ENCODE data around the gene E2F3. TPM values are rescaled to one million over a fixed set of nuclear protein-coding genes. Genes with fewer than 3 reads are reported as not detected.
"Not testable (repeated sequence)": the region's sequence is repeated elsewhere in the genome, so short reads cannot be mapped to it uniquely, and the experiment has no call there.

Gene E2F3
- polyA plus RNA-seq, 4 donors = 17.9 to 21.5 (median 20.5) TPM

DNA sequence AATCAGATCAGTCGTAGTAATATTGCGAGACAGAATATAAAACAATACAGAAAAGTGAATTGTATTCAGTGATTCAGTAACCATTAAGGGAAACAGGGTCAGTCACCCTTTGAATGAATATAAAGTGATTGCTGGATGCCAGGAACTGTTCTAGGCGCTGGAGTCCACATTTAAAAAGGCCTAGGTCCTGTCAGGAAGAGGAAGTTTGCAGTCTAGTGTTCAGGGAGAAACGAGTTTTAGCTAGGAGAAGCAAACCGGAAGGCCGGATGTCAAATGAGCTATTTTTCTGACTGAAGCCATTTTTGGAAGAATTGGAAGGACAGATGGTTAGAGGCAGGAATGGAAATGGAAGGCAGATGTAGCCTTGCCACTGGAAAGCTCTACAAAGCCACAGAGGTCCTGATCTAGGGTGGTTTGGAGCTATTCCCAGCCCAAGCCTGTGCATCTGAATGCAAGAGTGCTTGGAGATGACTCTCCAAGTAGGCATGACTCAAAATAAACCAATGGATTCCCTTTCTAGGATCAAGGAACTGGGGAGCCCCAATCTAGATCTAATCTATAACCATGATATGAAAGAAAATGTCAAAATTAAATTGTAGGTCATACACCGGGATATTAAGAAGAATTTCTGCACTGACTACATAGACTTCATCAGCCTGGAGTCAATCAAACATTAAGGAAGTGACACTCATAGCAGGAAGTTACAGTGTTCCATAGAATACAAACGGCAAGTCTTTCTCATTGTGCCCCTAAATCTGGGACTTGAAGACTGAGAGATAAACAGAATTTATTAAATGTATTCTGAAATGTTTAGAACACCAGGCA lies 95.7 kb downstream of the E2F3 start:
- no peak for DNase-seq (ENCODE audit: low read depth in 4 of 4, low spot score in 3 of 4)

DNA sequence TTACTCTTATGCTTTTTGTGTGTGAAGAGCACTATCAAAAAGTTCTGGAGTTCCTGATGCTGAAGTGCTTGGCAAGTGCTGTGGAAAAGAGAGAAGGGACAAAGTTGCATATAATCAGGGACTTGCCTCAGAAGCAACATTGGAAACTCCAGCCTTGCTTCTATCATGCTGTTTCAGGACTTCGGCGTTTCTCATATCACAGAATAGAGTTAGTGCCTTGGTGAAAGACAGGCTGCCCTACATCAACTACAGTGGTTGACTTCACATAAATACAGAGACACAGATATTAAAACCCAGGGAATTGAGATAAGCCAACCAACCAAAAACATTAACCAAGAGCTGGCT lies 96.3 kb downstream of the E2F3 start:
- DNase-seq (ENCODE audit: low read depth in 4 of 4, low spot score in 3 of 4) = no peak

DNA sequence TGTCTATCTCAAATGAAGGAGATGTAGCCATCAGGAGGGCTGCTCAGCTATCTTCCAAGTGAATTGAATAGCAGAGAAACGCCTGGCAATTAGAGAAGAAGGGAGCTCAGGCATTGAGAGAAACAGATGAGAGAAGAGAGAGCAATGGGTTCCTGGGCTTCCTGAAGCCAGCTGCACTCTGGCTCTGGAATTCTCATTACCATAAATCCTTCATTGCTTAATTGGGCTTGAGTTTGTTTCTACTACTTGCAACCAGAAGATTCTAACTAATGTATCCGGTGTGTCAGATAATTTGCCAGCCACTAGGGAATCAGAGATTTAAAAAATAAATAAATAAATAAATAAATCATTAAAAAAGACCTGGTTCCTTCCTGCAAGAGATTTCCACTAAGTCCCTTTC lies 107.5 kb downstream of the E2F3 start:
- peak in 2 of 4 donors; percentile 28 to 48 for DNase-seq (ENCODE audit: low read depth in 4 of 4, low spot score in 3 of 4)

DNA sequence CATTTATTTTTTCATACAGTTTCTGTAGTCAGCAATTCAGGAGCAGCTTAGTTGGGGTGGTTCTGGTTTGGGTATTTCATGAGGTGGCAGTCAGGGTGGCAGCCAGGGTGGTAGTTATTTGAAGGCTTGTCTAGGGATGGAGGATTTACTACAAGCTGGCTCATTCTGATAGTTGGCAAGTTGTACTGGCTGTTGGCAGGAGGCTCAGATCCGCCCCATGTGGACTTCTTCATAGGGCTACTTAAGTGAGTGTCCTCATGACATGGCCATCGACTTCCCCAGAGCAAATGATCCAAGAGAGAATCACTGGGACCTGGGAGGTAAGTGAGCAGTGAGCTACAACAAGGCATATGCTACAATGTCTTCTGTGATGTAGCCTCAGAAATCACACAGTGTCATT lies 110.2 kb downstream of the E2F3 start:
- DNase-seq (ENCODE audit: low read depth in 4 of 4, low spot score in 3 of 4) = no peak

DNA sequence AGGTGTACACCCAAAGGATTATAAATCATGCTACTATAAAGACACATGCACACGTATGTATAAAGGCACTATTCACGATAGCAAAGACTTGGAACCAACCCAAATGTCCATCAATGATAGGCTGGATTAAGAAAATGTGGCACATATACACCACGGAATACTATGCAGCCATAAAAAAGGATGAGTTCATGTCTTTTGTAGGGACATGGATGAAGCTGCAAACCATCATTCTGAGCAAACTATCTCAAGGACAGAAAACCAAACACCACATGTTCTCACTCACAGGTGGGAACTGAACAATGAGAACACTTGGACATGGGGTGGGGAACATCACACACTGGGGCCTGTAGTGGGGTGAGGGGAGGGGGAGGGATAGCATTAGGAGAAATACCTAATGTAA lies 123.5 kb downstream of the E2F3 start:
- DNase-seq (ENCODE audit: low read depth in 4 of 4, low spot score in 3 of 4) = not testable (repeated sequence)

DNA sequence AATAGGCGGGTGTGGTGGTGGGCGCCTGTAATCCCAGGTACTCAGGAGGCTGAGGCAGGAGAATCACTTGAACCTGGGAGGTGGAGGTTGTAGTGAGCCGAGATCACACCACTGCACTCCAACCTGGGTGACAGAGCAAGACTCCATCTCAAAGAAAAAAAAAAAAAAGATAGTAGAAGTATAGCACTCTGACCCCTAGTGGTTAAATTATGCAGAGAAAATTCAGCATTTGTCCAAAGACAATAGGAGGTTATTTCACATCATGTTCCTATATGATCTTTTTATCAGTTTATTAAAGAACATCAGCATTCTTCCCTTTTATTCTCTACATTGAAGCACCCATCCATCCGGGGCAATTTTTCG lies 127.4 kb downstream of the E2F3 start:
- not testable (repeated sequence) for DNase-seq (ENCODE audit: low read depth in 4 of 4, low spot score in 3 of 4)

DNA sequence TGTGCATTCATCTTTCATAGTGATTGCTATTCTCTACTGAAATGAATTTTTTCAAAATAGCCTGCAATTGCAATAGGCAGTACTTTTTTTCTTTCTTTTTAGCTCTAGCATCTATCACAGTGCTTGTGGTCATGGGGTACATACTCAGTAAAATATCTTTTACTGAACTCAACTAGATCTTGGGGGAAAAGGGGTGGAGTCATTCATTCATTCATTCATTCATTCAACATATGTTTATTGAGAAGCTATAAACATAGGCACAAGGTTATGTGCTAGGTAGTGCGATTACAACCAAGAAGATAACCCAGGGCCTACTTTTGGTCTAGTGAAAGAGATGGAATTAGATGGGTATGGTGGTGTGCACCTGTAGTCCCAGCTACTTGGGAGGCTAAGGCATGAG lies 131.2 kb downstream of the E2F3 start:
- DNase-seq (ENCODE audit: low read depth in 4 of 4, low spot score in 3 of 4) = no peak

DNA sequence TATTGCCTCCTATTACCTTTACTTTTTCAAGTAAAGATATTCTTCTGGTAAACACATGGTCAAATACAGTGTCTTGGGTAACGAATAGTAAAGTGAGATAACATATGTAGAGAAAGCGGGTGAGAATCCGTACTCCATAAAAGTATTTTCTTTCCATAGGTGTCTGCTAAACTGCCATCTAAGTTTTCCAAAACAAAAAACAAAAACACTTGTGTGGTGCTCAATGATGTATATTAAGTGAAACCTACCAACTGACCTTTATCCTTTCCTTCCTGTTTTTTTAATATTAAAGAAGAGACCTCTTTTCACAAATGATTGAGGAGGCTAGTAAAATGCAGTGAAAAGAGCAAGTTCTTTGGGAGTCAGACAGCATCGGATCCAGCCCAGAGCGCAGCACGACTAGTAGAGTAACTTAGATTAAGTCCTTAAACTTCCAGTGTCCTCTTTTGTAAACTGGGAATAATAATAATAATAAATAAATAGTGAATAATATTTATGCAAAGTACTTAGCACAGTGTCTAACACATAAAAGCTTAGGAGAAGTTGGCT lies 132.1 kb downstream of the E2F3 start:
- no peak for DNase-seq (ENCODE audit: low read depth in 4 of 4, low spot score in 3 of 4)

DNA sequence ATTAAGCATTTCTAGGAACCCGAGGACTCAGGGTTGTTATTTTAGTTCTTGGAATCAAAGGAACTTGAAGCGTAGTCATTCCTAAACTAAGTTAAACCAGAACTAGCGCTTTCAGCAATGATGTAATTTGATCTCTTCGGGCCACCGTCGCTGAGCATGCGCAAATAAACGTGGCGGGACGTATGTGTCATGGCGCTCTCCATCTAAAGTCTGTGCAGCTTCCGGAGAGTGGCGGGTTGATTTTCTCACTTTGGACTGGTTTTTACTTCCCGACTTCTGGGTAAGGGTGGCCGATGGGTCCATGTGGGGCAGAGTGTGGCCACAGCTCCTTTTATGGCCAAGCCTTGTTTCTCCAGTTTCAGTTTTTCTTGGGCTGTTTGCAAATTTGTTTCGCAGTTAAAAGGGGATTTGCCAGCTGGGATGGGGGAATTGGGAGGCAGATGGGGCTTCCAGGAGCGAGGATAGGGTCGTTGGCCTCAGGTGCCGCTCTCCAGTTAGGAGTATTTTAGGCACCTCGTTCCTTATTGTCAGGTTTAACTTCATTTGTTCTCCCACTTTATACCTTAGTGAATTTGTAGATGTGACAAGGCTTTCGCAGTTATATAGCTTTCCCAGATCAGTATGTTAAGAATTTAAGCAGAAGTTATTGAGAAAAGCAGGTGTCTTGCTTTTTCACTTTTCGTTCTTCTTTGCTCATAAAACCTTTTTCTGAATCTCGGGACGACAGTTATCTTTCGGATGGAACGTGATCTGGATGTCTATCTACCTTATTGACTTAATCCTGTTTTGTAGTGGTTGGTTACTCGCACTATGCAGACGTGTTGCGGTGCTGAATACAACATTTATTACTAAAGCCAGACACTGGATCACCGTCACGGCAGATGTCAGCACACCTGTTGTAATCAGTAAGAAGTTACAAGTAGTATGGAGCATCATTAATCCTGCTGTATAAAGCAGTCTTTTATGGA lies 132.9 kb downstream of the E2F3 start, which contains the start of gene CDKAL1:
CDKAL1 (plus strand) TSS at position 163 of the 968 bp plus-strand sequence. CDS start 11,894 bp downstream, outside the sequence.
- peak; percentile 84 to 91 (median 86) for DNase-seq (ENCODE audit: low read depth in 4 of 4, low spot score in 3 of 4)

DNA sequence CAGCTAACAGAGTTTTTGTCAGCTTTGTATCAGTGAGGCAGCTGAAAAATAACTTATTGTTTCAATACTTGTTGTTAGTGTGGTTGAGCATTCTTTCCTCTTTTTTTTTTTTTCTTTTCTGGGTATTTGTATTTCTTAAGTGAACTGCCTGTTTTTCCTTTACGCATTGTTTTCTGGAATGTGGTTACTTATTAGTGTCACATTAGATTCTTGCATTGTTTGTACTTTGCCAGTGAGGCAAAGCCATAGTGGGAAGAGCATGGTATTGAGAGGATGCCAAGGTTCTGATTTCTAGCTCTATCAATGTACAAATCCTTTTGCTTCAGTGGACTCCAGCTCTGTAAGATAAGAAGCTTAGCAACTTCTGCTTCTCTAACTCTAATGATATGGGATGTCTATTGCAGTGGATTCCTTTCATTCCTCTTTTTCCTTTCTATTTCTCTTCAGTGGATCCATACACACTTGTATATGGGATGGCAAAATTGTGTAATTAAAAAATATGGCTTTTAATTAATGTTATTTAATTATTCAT lies 136.5 kb downstream of the E2F3 start:
- no peak for DNase-seq (ENCODE audit: low read depth in 4 of 4, low spot score in 3 of 4)

DNA sequence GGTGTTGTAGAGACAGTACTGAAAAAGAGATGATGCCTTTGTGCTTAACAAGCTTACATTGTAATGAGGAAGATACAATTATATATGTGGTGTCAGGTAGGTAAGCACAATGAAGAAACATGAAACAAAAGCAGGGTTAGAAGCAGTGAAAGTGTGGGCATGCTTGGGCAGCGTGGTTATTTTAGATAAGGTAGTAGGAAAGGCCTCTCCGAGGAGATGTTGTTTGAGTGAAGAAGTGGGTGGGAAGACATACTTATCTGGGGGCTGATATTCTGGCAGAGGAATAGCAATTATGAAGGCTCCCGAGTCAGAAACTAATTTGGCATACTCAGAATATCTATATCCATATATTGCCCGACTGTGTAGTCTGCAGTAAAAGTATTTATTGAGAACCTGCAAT lies 137.2 kb downstream of the E2F3 start:
- DNase-seq (ENCODE audit: low read depth in 4 of 4, low spot score in 3 of 4) = no peak

DNA sequence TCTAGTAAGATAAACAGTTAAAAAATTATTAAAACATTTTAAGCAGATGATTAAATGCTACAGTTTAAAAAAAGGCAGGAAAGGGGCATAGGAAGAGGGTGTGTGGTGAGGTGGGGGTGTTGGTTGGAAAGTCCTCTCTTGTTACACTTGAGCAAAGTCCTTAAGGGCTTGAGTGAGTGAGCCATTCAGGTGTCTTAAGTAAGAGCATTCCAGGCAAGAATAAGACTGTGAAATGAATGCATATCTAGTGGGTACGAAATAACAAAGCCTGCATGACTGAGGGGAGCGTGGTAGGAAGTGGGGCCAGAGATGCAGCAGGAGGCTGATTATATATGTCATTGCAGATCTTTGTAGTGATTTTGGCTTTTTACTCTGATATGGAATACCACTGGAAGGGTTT lies 137.7 kb downstream of the E2F3 start:
- no peak for DNase-seq (ENCODE audit: low read depth in 4 of 4, low spot score in 3 of 4)

DNA sequence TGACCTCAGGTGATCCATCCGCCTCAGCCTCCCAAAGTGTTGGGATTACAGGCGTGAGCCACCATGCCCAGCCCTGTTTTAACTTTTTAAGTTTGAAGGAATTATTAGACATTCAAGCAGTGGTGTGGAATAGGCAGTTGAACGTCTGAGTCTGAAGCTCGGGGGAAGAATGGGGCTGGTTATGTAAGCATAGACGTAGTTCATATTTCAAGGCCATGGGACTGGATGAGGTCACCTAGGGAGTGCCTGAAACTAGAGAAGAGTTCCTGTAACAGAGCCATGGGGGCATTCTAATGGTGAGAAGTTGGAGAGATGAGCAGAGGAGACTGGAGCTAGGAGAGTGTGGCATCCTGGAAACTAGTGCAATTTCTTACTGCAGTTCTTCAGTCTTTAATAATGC lies 139.0 kb downstream of the E2F3 start:
- no peak for DNase-seq (ENCODE audit: low read depth in 4 of 4, low spot score in 3 of 4)

DNA sequence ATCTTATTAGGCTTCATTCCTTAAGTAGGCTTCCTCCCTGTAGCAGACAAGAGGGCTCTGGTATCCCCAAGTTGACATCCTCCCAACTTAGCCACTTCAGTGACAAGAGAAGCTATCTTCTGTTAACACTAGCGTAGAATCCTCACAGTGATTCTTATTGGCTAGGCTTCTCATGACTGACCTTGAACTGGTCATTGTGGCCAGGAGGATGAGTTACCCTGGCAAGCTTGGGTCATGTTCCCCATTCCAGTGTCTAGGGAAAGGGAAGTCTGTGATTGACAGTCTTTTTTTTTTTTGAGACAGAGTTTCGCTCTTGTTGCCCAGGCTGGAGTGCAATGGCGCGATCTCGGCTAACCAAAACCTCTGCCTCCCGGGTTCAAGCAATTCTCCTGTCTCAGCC lies 139.7 kb downstream of the E2F3 start:
- DNase-seq (ENCODE audit: low read depth in 4 of 4, low spot score in 3 of 4) = no peak

DNA sequence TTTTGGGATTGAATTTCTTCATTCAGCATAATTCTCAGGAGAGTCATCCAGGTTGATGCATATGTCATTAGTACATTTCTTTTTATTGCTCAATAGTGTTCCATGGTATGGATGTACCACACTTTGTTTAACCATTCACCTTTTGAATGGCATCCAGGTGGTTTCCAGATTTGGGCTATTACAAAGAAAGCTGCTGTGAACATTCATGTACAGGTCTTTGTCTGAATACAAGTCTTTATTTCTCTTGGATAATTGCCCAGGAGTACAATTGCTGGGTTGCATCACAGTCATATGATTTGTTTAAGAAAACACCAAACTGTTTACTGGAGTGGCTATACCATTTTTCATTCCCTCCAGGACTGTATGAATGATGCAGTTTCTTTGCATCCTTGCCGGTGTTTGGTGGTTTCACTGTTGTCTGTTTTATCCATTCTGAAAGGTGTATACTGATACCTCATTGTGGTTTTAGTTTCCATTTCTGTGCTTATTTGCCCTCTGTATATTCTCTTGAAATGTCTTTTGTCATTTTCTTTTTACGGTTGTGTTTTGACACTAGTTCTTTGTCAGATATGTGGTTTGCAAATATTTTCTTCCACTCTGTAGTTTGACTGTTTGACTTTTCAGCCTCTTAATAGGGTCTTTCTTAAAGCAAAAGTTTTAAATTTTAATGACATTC lies 141.4 kb downstream of the E2F3 start:
- DNase-seq (ENCODE audit: low read depth in 4 of 4, low spot score in 3 of 4) = no peak

Other genes with a start within 250 kb of the E2F3 start
- gene MBOAT1, start 189.4 kb upstream of the E2F3 start, polyA plus RNA-seq (ENCODE audit: insufficient read length in 4 of 4) = 10 to 100 TPM; 16.3 to 21.4 (median 17.3) TPM
- gene CDKAL1, start 132.6 kb downstream of the E2F3 start, polyA plus RNA-seq (ENCODE audit: insufficient read length in 4 of 4) = 10 to 100 TPM; 18.7 to 20.2 (median 19.4) TPM

Measured in right renal pelvis (tissue), 4 donors.